Stimulated activated naive CD8-positive, alpha-beta T cell treated with anti-CD3 and anti-CD28 coated beads, Interleukin-15, Interleukin-2, amounts not matched to agents 100 ng/mL and 50 ng/mL, for 24 hours (primary cell): ENCODE data around the gene TRIM13.
"Not testable (repeated sequence)": the region's sequence is repeated elsewhere in the genome, so short reads cannot be mapped to it uniquely, and the experiment has no call there.

Experiments
- H3K27ac Mint-ChIP-seq: one replicate; pipeline ENCODE4 v1.8.0; 2021; ENCODE audit warnings: mild to moderate bottlenecking, mixed read lengths
- H3K27me3 Mint-ChIP-seq: one replicate; pipeline ENCODE4 v1.8.0; 2021; ENCODE audit warnings: mixed read lengths
- H3K36me3 Mint-ChIP-seq: one replicate; pipeline ENCODE4 v1.8.0; 2021; ENCODE audit warnings: low read depth, mixed read lengths
- H3K4me1 Mint-ChIP-seq: one replicate; pipeline ENCODE4 v1.8.0; 2021; ENCODE audit warnings: low read depth, mixed read lengths
- H3K4me3 Mint-ChIP-seq: one replicate; pipeline ENCODE4 v1.8.0; 2021; ENCODE audit warnings: mild to moderate bottlenecking, mixed read lengths
- H3K9me3 Mint-ChIP-seq: one replicate; pipeline ENCODE4 v1.8.0; 2021; ENCODE audit warnings: mixed read lengths

Gene TRIM13

GRCh38 chr13:50015750-50016149 is 18.9 kb downstream of the TRIM13 start:
- no peak overlapping the region for H3K27ac Mint-ChIP-seq
- no peaks in the 10 kb centered on the region for H3K27me3 Mint-ChIP-seq
- peaks cover 86% of the 10 kb centered on the region for H3K36me3 Mint-ChIP-seq
- no peak overlapping the region for H3K4me3 Mint-ChIP-seq
- peaks cover 21% of the 10 kb centered on the region for H3K4me1 Mint-ChIP-seq
- H3K9me3 Mint-ChIP-seq = peaks cover 4% of the 10 kb centered on the region

GRCh38 chr13:50016444-50016843 is 19.6 kb downstream of the TRIM13 start:
- peaks cover 21% of the 10 kb centered on the region for H3K4me1 Mint-ChIP-seq
- no peak overlapping the region for H3K4me3 Mint-ChIP-seq
- peaks cover 79% of the 10 kb centered on the region for H3K36me3 Mint-ChIP-seq
- no peak overlapping the region for H3K27ac Mint-ChIP-seq
- peaks cover 4% of the 10 kb centered on the region for H3K9me3 Mint-ChIP-seq
- no peaks in the 10 kb centered on the region for H3K27me3 Mint-ChIP-seq

- peaks cover 21% of the 10 kb centered on the region for H3K4me1 Mint-ChIP-seq
- H3K27me3 Mint-ChIP-seq = no peaks in the 10 kb centered on the region
- H3K4me3 Mint-ChIP-seq = no peak overlapping the region
- peaks cover 68% of the 10 kb centered on the region for H3K36me3 Mint-ChIP-seq
- no peak overlapping the region for H3K27ac Mint-ChIP-seq
- peaks cover 4% of the 10 kb centered on the region for H3K9me3 Mint-ChIP-seq
Observed at GRCh38 chr13:50017819-50018218, 21.0 kb downstream of the TRIM13 start.

GRCh38 chr13:50025436-50025835 is 28.6 kb downstream of the TRIM13 start:
- no peak overlapping the region for H3K4me3 Mint-ChIP-seq
- H3K4me1 Mint-ChIP-seq = peaks cover 9% of the 10 kb centered on the region
- no peaks in the 10 kb centered on the region for H3K27me3 Mint-ChIP-seq
- no peaks in the 10 kb centered on the region for H3K9me3 Mint-ChIP-seq
- H3K36me3 Mint-ChIP-seq = peaks cover 46% of the 10 kb centered on the region
- no peak overlapping the region for H3K27ac Mint-ChIP-seq

GRCh38 chr13:50026788-50027473 is 30.1 kb downstream of the TRIM13 start:
- H3K9me3 Mint-ChIP-seq = no peaks in the 10 kb centered on the region
- no peak overlapping the region for H3K27ac Mint-ChIP-seq
- no peaks in the 10 kb centered on the region for H3K27me3 Mint-ChIP-seq
- no peak overlapping the region for H3K4me3 Mint-ChIP-seq
- H3K36me3 Mint-ChIP-seq = peaks cover 42% of the 10 kb centered on the region
- peaks cover 12% of the 10 kb centered on the region for H3K4me1 Mint-ChIP-seq

- H3K4me3 Mint-ChIP-seq = no peak overlapping the region
- no peaks in the 10 kb centered on the region for H3K27me3 Mint-ChIP-seq
- peaks cover 24% of the 10 kb centered on the region for H3K36me3 Mint-ChIP-seq
- H3K4me1 Mint-ChIP-seq = peaks cover 12% of the 10 kb centered on the region
- no peak overlapping the region for H3K27ac Mint-ChIP-seq
- no peaks in the 10 kb centered on the region for H3K9me3 Mint-ChIP-seq
Observed at GRCh38 chr13:50030315-50030714, 33.5 kb downstream of the TRIM13 start.

- Mint-ChIP-seq H3K4me3 (no peak overlapping the region), H3K9me3 (no peaks in the 10 kb centered on the region), H3K27ac (no peak overlapping the region), H3K36me3 (no peaks in the 10 kb centered on the region), H3K4me1 (peaks cover 3% of the 10 kb centered on the region), H3K27me3 (no peaks in the 10 kb centered on the region)
Observed at GRCh38 chr13:50033725-50034124, 36.9 kb downstream of the TRIM13 start.

- Mint-ChIP-seq H3K27ac (no peak overlapping the region), H3K4me1 (no peaks in the 10 kb centered on the region), H3K36me3 (peaks cover 13% of the 10 kb centered on the region), H3K9me3 (no peaks in the 10 kb centered on the region), H3K27me3 (no peaks in the 10 kb centered on the region), H3K4me3 (no peak overlapping the region)
Observed at GRCh38 chr13:50037788-50038187, 40.9 kb downstream of the TRIM13 start.

- Mint-ChIP-seq H3K27me3 (no peaks in the 10 kb centered on the region), H3K9me3 (no peaks in the 10 kb centered on the region), H3K36me3 (peaks cover 18% of the 10 kb centered on the region), H3K4me1 (no peaks in the 10 kb centered on the region), H3K27ac (no peak overlapping the region), H3K4me3 (no peak overlapping the region)
Observed at GRCh38 chr13:50038266-50038665, 41.4 kb downstream of the TRIM13 start.

- H3K4me1 Mint-ChIP-seq = peaks cover 15% of the 10 kb centered on the region
- peaks cover 4% of the 10 kb centered on the region for H3K9me3 Mint-ChIP-seq
- H3K4me3 Mint-ChIP-seq = no peak overlapping the region
- H3K27me3 Mint-ChIP-seq = no peaks in the 10 kb centered on the region
- no peak overlapping the region for H3K27ac Mint-ChIP-seq
- H3K36me3 Mint-ChIP-seq = peaks cover 57% of the 10 kb centered on the region
Observed at GRCh38 chr13:50052478-50052877, 55.6 kb downstream of the TRIM13 start.

- peaks cover 66% of the 10 kb centered on the region for H3K36me3 Mint-ChIP-seq
- H3K27ac Mint-ChIP-seq = no peak overlapping the region
- peaks cover 4% of the 10 kb centered on the region for H3K9me3 Mint-ChIP-seq
- no peak overlapping the region for H3K4me3 Mint-ChIP-seq
- peaks cover 15% of the 10 kb centered on the region for H3K4me1 Mint-ChIP-seq
- H3K27me3 Mint-ChIP-seq = no peaks in the 10 kb centered on the region
Observed at GRCh38 chr13:50053844-50054243, 57.0 kb downstream of the TRIM13 start.

GRCh38 chr13:50055454-50055853 is 58.6 kb downstream of the TRIM13 start:
- Mint-ChIP-seq H3K36me3 (peaks cover 71% of the 10 kb centered on the region), H3K4me1 (peaks cover 15% of the 10 kb centered on the region), H3K4me3 (no peak overlapping the region), H3K9me3 (peaks cover 4% of the 10 kb centered on the region), H3K27me3 (no peaks in the 10 kb centered on the region), H3K27ac (no peak overlapping the region)

GRCh38 chr13:50060718-50061117 is 63.9 kb downstream of the TRIM13 start:
- Mint-ChIP-seq H3K4me3 (no peak overlapping the region), H3K36me3 (peaks cover 49% of the 10 kb centered on the region), H3K27me3 (no peaks in the 10 kb centered on the region), H3K9me3 (peaks cover under 1% of the 10 kb centered on the region), H3K4me1 (peaks cover 8% of the 10 kb centered on the region), H3K27ac (no peak overlapping the region)

- H3K36me3 Mint-ChIP-seq = peaks cover 57% of the 10 kb centered on the region
- not testable (repeated sequence) for H3K4me3 Mint-ChIP-seq, H3K4me1 Mint-ChIP-seq, H3K27ac Mint-ChIP-seq, H3K9me3 Mint-ChIP-seq, H3K27me3 Mint-ChIP-seq
Observed at GRCh38 chr13:50062336-50062735, 65.5 kb downstream of the TRIM13 start.

GRCh38 chr13:50065712-50066111 is 68.9 kb downstream of the TRIM13 start:
- Mint-ChIP-seq H3K4me3 (no peak overlapping the region), H3K27me3 (no peaks in the 10 kb centered on the region), H3K27ac (no peak overlapping the region), H3K4me1 (no peaks in the 10 kb centered on the region), H3K9me3 (no peaks in the 10 kb centered on the region), H3K36me3 (peaks cover 61% of the 10 kb centered on the region)
